IPS-NIHi7 (cell line): Measurements from ENCODE around the gene RNF213.
A peak's percentile ranks its signal among the peaks of the same experiment; 100 is the strongest.
"Not testable (repeated sequence)": the region's sequence is repeated elsewhere in the genome, so short reads cannot be mapped to it uniquely, and the experiment has no call there.

Experiments used
- DNase-seq: peaks from one replicate; pipeline ENCODE4 v3.0.0; 2012; ENCODE audit warnings: mixed read lengths; ENCODE audit errors: extremely low spot score

The RNF213 gene

DNA sequence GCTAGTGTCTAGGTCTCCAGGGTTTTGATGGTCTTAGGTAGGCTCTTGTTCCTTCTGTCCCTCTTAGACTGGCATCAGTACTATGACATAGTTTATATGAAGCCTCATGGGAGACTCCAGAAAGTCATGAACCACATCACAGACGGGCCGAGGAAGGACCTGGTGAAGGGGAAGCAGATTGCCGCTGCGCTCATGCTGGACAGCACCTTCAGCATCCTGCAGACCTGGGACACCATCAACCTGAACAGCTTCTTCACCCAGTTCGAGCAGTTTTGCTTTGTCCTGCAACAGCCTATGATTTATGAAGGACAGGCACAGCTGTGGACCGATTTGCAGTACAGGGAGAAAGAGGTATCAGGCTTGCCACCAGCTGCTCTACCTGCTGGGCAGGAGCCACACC is 34.0 kb downstream of the RNF213 start:
- DNase-seq = no peak

GRCh38 chr17:80295146-80295545 is 34.5 kb downstream of the RNF213 start:
- DNase-seq = no peak

DNA sequence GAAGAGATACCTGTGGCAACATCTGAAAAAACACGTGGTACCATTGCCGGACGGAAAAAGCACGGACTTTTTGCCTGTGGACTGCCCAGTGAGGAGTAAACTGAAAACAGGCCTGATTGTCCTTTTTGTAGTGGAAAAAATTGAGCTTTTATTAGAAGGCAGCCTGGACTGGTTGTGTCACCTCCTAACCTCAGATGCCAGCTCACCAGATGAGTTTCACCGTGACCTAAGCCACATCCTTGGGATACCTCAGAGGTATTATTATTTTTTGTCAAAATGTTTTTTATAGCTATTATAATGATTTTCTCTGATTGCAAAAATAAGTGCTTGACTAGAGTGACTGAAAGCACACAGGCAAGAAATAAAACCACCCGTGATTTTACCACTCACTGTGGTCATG is 34.9 kb downstream of the RNF213 start:
- DNase-seq = no peak

DNA sequence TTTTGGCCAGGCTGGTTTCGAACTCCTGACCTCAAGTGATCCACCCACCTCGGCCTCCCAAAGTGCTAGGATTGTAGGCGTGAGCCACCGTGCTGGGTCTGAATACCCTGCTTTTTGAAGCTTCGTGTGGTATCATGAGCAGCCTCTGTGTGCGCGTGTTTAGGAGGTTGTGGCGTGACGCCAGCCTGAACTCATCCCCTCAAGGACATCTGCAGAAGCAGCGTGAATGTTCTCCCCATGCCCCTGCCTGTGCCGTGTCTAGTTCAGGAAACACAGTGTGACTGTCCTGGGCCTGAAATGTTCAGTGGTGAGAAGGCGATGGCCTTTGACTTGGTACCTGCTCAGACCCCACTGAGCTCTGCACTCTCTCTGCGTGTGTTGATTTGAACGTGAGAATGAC is 35.6 kb downstream of the RNF213 start:
- no peak for DNase-seq

DNA sequence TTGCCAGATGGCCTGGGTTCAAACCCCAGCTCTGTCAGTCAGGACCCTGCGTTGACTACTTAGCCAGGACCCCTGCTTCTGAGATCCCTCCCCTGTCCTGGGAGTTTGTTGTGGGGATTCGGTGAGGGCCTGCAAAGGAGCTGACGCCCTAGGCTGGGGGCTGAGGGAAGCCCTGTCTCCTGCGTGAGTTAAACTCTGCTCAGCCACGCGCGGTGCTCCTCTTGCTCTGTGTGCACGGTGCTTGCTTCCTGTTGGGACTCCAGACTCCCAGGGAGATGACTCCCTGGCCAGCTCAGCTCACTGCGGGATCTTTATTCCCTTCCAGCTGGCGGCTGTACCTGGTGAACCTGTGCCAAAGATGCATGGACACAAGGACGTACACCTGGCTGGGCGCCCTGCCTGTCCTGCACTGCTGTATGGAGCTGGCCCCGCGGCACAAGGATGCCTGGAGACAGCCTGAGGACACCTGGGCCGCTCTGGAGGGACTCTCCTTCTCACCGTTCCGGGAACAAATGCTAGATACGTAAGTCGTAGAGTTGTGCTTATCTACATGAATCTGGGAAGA is 37.4 kb downstream of the RNF213 start:
- no peak for DNase-seq

DNA sequence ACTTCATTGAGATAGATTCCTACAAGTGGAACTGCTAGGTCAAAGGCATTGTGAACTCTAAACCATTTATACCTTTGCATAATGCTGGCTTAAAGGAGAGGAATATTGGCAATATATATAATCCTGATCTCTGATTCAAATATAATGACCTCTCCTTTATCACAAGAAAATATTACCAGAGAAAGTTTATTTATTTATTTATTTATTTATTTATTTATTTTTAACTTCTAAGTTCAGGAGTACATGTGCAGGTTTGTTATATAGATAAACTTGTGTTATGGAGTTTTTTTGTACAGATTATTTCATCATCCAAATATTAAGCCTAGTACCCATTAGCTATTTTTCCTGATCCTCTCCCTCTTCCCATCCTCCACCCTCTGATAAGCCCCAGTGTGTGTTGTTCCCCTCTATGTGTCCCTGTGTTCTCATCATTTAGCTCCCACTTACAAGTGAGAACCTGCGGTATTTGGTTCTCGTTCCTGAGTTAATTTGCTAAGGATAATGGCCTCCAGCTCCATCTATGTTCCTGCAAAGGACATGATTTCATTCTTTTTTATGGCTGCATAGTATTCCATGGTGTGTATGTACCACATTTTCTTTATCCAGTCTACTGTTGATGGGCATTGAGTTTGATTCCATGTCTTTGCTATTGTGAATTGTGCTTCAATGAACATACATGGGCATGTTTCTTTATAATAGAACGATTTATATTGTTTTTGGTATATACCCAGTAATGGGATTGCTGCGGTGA is 38.9 kb downstream of the RNF213 start:
- DNase-seq = not testable (repeated sequence)

- not testable (repeated sequence) for DNase-seq
Observed at GRCh38 chr17:80300756-80301155, 40.1 kb downstream of the RNF213 start.

DNA sequence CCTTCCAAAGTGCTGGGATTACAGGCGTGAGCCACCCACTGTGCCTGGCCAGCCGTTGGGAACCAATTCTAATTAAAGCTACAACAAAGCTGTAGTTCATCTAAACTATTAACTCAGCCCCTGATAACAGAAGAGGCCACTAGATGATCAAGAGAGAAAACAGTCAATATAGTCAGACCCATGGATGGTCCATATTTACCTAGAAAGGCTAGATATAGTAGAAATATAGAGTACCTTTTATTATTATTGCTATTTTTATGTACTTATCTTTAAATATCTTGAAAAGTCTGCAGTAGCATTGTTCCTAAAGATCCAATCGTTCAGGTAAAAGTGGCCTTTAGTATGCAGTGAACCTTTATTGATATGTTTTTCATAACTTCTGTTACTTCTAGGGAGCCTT is 43.2 kb downstream of the RNF213 start:
- no peak for DNase-seq

DNA sequence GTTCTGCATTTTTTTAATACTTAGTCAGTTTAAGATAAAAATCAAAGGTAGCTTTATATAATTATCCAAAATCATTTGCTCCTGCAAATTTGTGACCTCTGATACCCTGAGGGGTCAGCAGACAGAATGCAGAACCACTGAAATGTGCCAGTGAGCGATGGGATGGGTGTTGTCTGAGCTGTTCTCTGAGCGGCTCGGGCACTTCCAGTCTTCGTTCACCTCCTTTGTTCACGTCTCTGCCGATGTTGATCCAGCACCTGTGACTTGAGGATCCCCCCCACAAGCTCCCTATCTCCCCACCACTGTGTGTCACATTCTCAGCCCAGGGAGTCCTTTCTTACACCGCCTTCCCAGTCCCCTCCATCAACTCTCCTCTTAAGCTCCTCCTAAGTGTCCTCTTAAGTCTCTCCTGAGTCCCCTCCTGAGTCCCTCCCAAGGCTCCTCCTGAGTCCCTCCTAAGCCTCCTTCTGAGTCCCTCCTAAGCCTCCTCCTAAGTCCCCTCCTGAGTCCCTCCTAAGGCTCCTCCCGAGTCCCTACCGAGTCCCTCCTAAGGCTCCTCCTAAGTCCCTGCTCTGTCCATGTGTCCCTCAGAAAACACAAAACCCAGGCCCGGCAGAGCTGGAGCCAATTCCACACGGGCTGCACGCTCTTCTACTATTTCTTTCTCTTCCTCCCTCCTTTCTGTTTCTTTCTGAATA is 47.5 kb downstream of the RNF213 start:
- DNase-seq = peak; percentile 40

GRCh38 chr17:80308692-80309517 is 48.3 kb downstream of the RNF213 start:
- DNase-seq = no peak

DNA sequence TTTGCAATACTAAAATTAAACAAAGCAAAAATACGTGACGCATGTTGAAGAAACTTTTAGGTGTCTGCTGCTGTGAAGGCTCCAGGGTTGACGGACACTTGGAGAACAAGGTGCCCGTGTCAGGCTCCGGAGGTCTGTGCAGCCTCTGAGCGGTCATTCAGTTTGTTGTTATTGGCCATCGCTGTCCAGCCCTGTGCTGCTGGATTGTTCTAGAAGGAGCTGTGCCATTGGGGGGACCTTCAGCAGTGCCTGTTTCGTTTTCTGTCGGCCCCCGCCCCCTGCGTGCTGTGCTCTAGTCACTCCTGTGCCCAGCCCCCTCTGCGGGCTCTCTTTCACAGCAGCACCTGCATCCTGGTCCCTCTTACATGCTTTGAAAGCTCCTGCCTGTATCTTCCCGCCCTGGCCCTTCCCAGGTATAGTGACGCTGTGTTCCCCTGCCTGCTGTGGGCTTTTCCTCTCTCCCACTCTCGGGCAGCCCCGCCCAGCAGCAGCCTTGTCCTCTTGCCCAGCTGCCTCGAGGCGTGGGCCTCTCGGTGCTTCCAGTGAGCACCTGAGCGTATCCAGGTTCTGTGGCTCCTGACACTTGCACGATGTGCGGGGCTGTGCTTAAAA is 50.7 kb downstream of the RNF213 start:
- no peak for DNase-seq

GRCh38 chr17:80312621-80313135 is 52.0 kb downstream of the RNF213 start:
- no peak for DNase-seq

- DNase-seq = no peak
Observed at GRCh38 chr17:80313160-80313829, 52.6 kb downstream of the RNF213 start.

- DNase-seq = not testable (repeated sequence)
Observed at GRCh38 chr17:80313946-80314345, 53.3 kb downstream of the RNF213 start.

DNA sequence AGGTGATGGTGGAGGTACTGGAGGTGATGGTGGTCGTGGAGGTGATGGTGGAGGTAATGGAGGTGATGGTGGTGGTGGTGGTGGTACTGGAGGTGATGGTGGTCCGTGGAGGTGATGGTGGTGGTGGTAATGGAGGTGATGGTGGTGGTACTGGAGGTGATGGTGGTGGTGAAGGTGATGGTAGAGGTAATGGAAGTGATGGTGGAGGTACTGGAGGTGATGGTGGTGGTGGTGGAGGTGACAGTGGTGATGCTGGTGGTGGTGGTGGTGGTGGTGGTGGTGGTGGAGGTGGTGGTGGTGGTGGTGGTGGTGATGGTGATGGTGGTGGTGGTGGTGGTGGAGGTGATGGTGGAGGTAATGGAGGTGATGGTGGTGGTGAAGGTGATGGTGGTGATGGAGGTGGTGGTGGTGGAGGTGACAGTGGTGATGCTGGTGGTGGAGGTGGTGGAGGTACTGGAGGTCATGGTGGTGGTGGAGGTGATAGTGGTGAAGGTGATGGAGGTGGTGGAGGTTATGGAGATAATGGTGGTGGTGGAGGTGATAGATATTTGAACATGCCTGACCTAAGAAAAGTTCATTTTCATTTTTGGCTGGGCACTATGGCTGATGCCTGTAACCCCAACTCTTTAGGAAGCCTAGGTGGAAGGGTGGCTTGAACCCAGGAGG is 55.0 kb downstream of the RNF213 start:
- DNase-seq = no peak

DNA sequence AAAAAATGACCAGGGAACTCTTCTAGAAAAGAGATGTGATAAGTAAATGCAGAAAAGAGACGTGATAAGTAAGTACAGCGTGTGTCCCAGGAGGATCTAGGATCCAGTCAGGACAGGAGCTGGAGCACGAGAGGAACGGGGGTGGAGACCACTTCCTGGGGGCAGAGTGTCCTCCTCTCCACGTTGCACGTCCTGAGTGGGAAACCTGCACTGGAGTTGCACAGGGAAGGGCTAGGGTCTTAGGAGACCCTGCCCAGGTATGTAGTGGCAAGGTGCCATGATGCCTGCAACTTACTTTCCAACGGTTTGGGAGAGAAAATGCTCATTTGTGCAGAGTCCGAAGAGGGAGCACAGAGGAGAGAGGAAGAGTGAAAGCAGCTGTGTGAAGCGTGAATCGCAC is 55.8 kb downstream of the RNF213 start:
- no peak for DNase-seq

DNA sequence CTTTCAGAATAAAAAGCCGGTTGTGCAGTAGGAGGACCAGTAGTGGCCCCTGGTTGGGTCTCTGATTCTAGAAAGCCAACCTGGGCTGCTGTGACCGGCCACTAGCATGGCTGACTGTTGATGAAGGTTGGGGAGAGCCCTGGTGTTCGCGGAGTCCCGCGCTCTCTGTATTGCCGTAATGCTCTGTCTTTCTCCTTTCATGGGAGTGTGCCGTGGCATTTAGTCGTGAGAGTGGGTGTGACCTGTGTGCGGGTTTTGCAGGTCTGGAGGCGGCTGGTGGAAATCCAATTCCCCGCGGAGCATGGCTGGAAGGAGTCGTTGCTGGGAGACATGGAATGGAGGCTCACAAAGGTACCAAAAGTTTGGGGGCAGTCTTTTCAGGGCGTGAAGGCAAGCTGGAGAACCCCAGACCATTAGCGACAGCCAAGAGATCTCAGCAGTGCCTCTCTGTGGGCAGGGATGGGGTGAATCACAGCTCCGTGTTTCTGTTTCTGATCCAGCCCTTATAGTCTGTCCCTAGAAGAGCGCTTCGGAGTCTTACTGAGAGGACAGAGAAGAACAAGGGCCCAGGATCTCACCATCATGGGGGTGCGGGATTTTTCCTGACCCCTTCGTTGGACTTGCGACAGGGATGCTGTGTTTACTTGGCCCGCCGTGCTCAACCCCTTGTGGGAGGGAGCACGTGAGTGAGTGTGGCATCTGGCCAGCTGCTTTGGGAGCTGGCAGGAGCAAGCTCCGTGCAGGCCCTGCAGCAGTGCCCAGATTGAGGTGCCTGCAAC is 56.5 kb downstream of the RNF213 start:
- no peak for DNase-seq

- DNase-seq = no peak
Observed at GRCh38 chr17:80317706-80317980, 57.0 kb downstream of the RNF213 start.

DNA sequence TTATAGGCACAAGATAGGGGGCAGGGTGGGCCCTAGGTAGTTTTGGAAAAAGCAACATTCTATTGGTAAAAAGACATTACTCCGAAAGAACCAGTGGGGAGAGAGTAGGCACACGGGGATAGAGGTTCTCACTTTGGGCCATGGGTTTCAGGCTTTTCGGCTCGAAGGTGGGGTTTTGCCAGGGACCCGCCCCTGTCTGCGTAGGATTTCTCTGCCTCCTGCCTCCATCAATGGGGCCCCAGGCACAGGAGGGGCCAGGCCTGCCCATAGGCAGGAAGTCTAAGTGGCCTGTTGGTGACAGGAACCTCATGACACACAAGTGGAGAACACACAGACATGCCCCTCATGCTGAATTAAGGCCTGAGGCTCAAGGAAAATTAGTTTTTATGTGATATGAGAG is 57.5 kb downstream of the RNF213 start:
- no peak for DNase-seq
